Ovary (tissue), 3 donors: ENCODE results near the gene UGT1A4.
"Not testable (repeated sequence)": the region's sequence is repeated elsewhere in the genome, so short reads cannot be mapped to it uniquely, and the experiment has no call there.

Experiments
- CTCF ChIP-seq, 3 donors: fragments of 450-650 bp in 2 of 3; fragments of 200-600 bp in 1 of 3; IDR thresholded peaks; one replicate each; pipeline versions ENCODE4 v1.5.1 to v1.8.0; 2016 to 2022; ENCODE audit warnings: antibody characterized with exemption in 3 of 3, mild to moderate bottlenecking in 1 of 3
- POLR2A ChIP-seq: fragments of 450-650 bp; IDR thresholded peaks from one replicate; pipeline ENCODE4 v1.6.1; 2017; ENCODE audit warnings: antibody characterized with exemption, mild to moderate bottlenecking, moderate library complexity
- donor health status: DM: no; HTN: no; CAD: no.

- TF ChIP-seq CTCF (IDR thresholded peaks at IDR 0.05); POLR2A: not testable (repeated sequence)
Observed at GRCh38 chr2:233750689-233751088, 32.2 kb downstream of the UGT1A4 start.
